Mucosa of rectum (tissue), 2 donors: ENCODE measurements around the gene GABRA6.

Experiments used
- H3K27ac ChIP-seq, 2 donors: one replicate each; pipeline ENCODE4 v1.7.0; 2013; ENCODE audit warnings: inconsistent platforms in 2 of 2, low read depth in 2 of 2, low read length in 2 of 2
- H3K27me3 ChIP-seq, 2 donors: one replicate each; pipeline ENCODE4 v1.7.0; 2013; ENCODE audit warnings: low read length in 2 of 2; ENCODE audit not compliant: control insufficient read depth in 2 of 2, insufficient read depth in 2 of 2
- H3K36me3 ChIP-seq, 2 donors: one replicate each; pipeline ENCODE4 v1.7.0; 2013; ENCODE audit warnings: low read length in 2 of 2; ENCODE audit not compliant: control insufficient read depth in 2 of 2, insufficient read depth in 2 of 2
- H3K4me1 ChIP-seq, 2 donors: one replicate each; pipeline ENCODE4 v1.7.0; 2013; ENCODE audit warnings: low read length in 2 of 2, mild to moderate bottlenecking in 1 of 2; ENCODE audit not compliant: control insufficient read depth in 2 of 2, insufficient read depth in 2 of 2
- H3K4me3 ChIP-seq, 2 donors: one replicate each; pipeline ENCODE4 v1.7.0; 2013; ENCODE audit warnings: low read length in 2 of 2
- H3K9ac ChIP-seq, 2 donors: one replicate each; pipeline ENCODE4 v1.7.0; 2013; ENCODE audit warnings: low read length in 2 of 2, low read depth in 1 of 2, mild to moderate bottlenecking in 1 of 2
- H3K9me3 ChIP-seq, 2 donors: one replicate each; pipeline ENCODE4 v1.7.0; 2013; ENCODE audit warnings: low read length in 2 of 2; ENCODE audit not compliant: control insufficient read depth in 2 of 2
- donor health status: healthy.
- donor health status: Normal muscosa, but diverticular disease.

Gene GABRA6

DNA sequence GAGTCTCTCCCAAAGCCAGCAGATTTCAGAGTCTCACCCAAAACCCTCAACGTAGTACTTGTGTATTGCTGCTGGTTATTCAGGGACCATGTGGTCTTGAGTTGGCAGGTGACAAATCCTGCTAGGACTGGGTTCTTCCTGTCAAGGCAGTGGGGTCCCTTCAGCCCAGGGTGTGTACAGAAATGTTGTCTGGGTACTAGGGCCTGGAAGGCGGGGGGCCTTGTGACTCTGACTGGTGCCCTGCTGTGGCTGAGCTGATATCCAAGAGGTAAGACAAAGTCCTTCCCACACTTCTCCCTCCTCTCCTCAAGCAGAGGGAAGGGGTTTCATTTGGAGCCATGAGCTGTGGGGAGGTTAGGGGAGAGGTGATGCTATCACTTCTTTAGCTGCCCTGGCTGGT lies 58.8 kb downstream of the GABRA6 start:
- Histone ChIP-seq H3K9ac (no peak overlapping the region), H3K36me3 (no peaks in the 10 kb centered on the region)

DNA sequence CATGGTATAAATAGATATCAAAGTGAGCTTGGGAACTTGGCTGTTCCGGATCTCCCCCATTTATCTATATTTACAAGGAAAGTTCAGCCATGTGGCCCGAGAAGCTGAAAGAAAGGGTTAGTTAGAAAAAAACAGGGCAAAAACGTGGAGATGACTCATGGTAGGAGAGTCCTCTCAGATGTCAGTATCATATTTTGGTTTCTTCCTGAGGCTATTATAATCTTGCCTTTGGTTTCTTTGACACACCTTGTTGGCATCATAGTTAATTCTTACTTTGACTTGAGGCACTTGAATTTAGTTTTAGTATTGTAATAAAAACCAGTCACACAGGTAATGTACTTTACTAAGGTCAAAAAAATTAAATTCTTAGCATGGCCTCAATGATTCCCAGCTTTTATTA lies 59.9 kb downstream of the GABRA6 start:
- Histone ChIP-seq H3K4me1 (no peaks in the 10 kb centered on the region), H3K9me3 (no peaks in the 10 kb centered on the region), H3K27ac (no peak overlapping the region), H3K36me3 (no peaks in the 10 kb centered on the region), H3K4me3 (no peak overlapping the region), H3K27me3 (no peaks in the 10 kb centered on the region), H3K9ac (no peak overlapping the region)

More for the DNA sequence above, 58.8 kb downstream of the GABRA6 start:
- H3K9me3 ChIP-seq: no peaks in the 10 kb centered on the region
- no peak overlapping the region for H3K27ac ChIP-seq
- no peaks in the 10 kb centered on the region for H3K4me1 ChIP-seq
- no peaks in the 10 kb centered on the region for H3K27me3 ChIP-seq
- no peak overlapping the region for H3K4me3 ChIP-seq

GRCh38 chr5:161751265-161751664 lies 65.7 kb downstream of the GABRA6 start:
- no peak overlapping the region for H3K27ac ChIP-seq
- no peak overlapping the region for H3K9ac ChIP-seq
- no peaks in the 10 kb centered on the region for H3K36me3 ChIP-seq
- no peaks in the 10 kb centered on the region for H3K9me3 ChIP-seq
- no peaks in the 10 kb centered on the region for H3K4me1 ChIP-seq
- H3K4me3 ChIP-seq: no peak overlapping the region
- no peaks in the 10 kb centered on the region for H3K27me3 ChIP-seq
